Heart left ventricle (tissue), 13 donors: ENCODE measurements around the gene ANKRD52.
"Not testable (repeated sequence)": the region's sequence is repeated elsewhere in the genome, so short reads cannot be mapped to it uniquely, and the experiment has no call there.

Experiments
- CTCF ChIP-seq, 12 donors: fragments of 200-600 bp; sonication (generic) in 4 of 12; IDR thresholded peaks; one replicate each; pipeline versions ENCODE4 v1.5.0 to v1.8.0; 2018 to 2022; ENCODE audit warnings: antibody characterized with exemption in 12 of 12, mild to moderate bottlenecking in 5 of 12
- POLR2A ChIP-seq, 2 donors: fragments of 450-650 bp; IDR thresholded peaks; one replicate each; pipeline ENCODE4 v1.6.1; 2017; ENCODE audit warnings: antibody characterized with exemption in 2 of 2, mild to moderate bottlenecking in 2 of 2, moderate library complexity in 2 of 2
- donor health status: ischemic (EF 13 %, LVEDD 7.1; RV severe dilation, severe dysfunction).
- donor health status: DM: no; HTN: yes; CAD: no.
- donor health status: DM: no; HTN: no; CAD: no.
- donor health status: ischemic (EF 25% LVEDD 6.9; RV normal size, moderate dysfunction).
- donor health status: ischemic (EF 25% LVEDD 5.7; RV mildly dilated, moderate dysfunction).
- donor health status: ischemic (EF 35%, LVEDD 5.7; RV mildly dilated, moderate dysfunction).
- donor health status: nonischemic (EF 11% LVEDD 7.7; RV severe dilation, severe dysfunction).
- donor health status: DM: yes; HTN: yes; CAD: no.
- donor health status: PGD.
- donor health status: ischemic (EF 29% LVEDD 5.4; RV normal size, mild dysfunction).
- donor health status: nonischemic (EF 23%, LVEDD 6.1; RV moderate dilation, normal function).

DNA sequence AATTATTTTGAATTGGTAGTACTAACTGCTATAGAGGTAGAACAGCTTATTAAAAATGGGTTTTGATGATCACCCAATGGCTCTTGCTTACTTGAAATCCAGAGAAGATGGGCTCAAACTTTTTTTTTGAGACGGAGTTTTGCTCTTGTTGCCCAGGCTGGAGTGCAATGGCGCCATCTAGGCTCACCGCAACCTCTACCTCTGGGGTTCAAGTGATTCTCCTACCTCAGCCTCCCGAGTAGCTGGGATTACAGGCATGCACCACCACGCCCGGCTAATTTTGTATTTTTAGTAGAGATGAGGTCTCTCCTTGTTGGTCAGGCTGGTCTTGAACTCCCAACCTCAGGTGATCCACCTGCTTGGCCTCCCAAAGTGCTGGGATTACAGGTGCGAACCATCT lies 4.8 kb upstream of the ANKRD52 start:
- TF ChIP-seq CTCF, POLR2A (IDR thresholded peaks at IDR 0.05): not testable (repeated sequence)
